Loucy (cell line): Measurements from ENCODE around the gene DNAJC5G.

Experiments used
- EZH2phosphoT487 ChIP-seq: fragments of 200-600 bp; IDR thresholded peaks from 2 replicates; pipeline ENCODE4 v1.6.1; 2018; ENCODE audit warnings: antibody characterized with exemption, mild to moderate bottlenecking, moderate library complexity, borderline replicate concordance
- TF ChIP-seq, protein P1 (sequence below): fragments of 200-600 bp; sonication (generic); conservative IDR thresholded peaks from 2 replicates; pipeline ENCODE4 v1.5.1; 2014; ENCODE audit warnings: mild to moderate bottlenecking, antibody characterized with exemption, low read length

DNA sequence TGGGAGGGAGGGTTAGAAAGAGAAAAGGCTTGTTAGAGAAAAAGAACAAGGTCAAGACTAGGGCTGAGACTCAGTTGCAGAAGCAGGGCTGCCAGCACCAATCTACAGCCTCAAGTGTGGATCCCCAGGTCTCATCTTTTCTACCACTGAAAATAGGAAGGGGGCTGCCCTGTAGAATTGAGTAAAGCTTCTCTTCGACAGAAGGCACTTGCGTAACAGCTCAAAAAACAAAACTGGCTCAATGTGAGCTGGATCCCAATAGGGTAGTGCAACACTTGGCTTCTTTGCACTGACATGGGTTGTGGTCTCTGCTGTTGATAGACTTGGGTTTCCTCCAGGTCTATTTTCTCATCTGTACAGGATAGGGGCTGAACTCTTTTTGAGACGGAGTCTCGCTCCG is 49.5 kb downstream of the DNAJC5G start:
- TF ChIP-seq, protein P1, sequence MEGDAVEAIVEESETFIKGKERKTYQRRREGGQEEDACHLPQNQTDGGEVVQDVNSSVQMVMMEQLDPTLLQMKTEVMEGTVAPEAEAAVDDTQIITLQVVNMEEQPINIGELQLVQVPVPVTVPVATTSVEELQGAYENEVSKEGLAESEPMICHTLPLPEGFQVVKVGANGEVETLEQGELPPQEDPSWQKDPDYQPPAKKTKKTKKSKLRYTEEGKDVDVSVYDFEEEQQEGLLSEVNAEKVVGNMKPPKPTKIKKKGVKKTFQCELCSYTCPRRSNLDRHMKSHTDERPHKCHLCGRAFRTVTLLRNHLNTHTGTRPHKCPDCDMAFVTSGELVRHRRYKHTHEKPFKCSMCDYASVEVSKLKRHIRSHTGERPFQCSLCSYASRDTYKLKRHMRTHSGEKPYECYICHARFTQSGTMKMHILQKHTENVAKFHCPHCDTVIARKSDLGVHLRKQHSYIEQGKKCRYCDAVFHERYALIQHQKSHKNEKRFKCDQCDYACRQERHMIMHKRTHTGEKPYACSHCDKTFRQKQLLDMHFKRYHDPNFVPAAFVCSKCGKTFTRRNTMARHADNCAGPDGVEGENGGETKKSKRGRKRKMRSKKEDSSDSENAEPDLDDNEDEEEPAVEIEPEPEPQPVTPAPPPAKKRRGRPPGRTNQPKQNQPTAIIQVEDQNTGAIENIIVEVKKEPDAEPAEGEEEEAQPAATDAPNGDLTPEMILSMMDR, result no peak
- TF ChIP-seq EZH2phosphoT487, result no peak
